Astrocyte (in vitro differentiated cells and primary cell): ENCODE measurements around the gene TENT5C. TPM values are rescaled to one million over a fixed set of nuclear protein-coding genes. Genes with fewer than 3 reads are reported as not detected.

Experiments
- DNase-seq: peaks from one replicate; pipeline ENCODE4 v3.0.0-alpha.2; 2010; ENCODE audit warnings: low read depth
- FAIRE-seq: peaks from 2 replicates; lab custom pipeline; 2011; peaks lifted over from hg19 to GRCh38; lab: Jason Lieb, UNC
- H2AFZ ChIP-seq: 2 replicates; pipeline ENCODE4 v1.6.0; 2012; ENCODE audit warnings: low read depth, low read length, inconsistent platforms
- H3K27ac ChIP-seq: 2 replicates; pipeline ENCODE4 v1.5.1; 2011; ENCODE audit warnings: low read depth, low read length, inconsistent platforms
- H3K27me3 ChIP-seq: 2 replicates; pipeline ENCODE4 v1.6.0; 2011; ENCODE audit warnings: low read length, inconsistent platforms; ENCODE audit not compliant: insufficient read depth
- H3K36me3 ChIP-seq: 2 replicates; pipeline ENCODE4 v1.5.1; 2011; ENCODE audit warnings: low read length, inconsistent platforms; ENCODE audit not compliant: insufficient read depth
- H3K4me1 ChIP-seq: 2 replicates; pipeline ENCODE4 v1.5.1; 2011; ENCODE audit warnings: low read length, inconsistent platforms; ENCODE audit not compliant: insufficient read depth
- H3K4me2 ChIP-seq: 2 replicates; pipeline ENCODE4 v1.6.0; 2012; ENCODE audit warnings: low read length, inconsistent platforms
- H3K4me3 ChIP-seq: 2 replicates; pipeline ENCODE4 v1.5.1; 2011; ENCODE audit warnings: low read depth, mild to moderate bottlenecking, low read length, inconsistent platforms; ENCODE audit not compliant: insufficient read depth
- H3K79me2 ChIP-seq: 2 replicates; pipeline ENCODE4 v1.6.0; 2012; ENCODE audit warnings: mild to moderate bottlenecking, low read length, inconsistent platforms; ENCODE audit not compliant: insufficient read depth
- H3K9ac ChIP-seq: 2 replicates; pipeline ENCODE4 v1.6.0; 2012; ENCODE audit warnings: mild to moderate bottlenecking, low read length, inconsistent platforms
- H3K9me3 ChIP-seq: 2 replicates; pipeline ENCODE4 v1.5.1; 2012; ENCODE audit warnings: low read depth, mild to moderate bottlenecking, low read length, inconsistent platforms; ENCODE audit not compliant: insufficient read depth
- H4K20me1 ChIP-seq: 2 replicates; pipeline ENCODE4 v1.6.0; 2012; ENCODE audit warnings: low read length, inconsistent platforms; ENCODE audit not compliant: insufficient read depth
- H3K27ac Mint-ChIP-seq: one replicate; pipeline ENCODE4 v1.8.0; 2021; ENCODE audit warnings: mild to moderate bottlenecking, mixed read lengths; ENCODE audit not compliant: unreplicated experiment
- H3K27me3 Mint-ChIP-seq: one replicate; pipeline ENCODE4 v1.8.0; 2021; ENCODE audit warnings: low read depth, mixed read lengths; ENCODE audit not compliant: unreplicated experiment
- H3K36me3 Mint-ChIP-seq: one replicate; pipeline ENCODE4 v1.8.0; 2021; ENCODE audit warnings: low read depth, mixed read lengths; ENCODE audit not compliant: unreplicated experiment
- H3K4me1 Mint-ChIP-seq: one replicate; pipeline ENCODE4 v1.8.0; 2021; ENCODE audit warnings: low read depth, mixed read lengths; ENCODE audit not compliant: unreplicated experiment
- H3K4me3 Mint-ChIP-seq: one replicate; pipeline ENCODE4 v1.8.0; 2021; ENCODE audit warnings: mild to moderate bottlenecking, moderate library complexity, mixed read lengths; ENCODE audit not compliant: unreplicated experiment
- H3K9me3 Mint-ChIP-seq: one replicate; pipeline ENCODE4 v1.8.0; 2021; ENCODE audit warnings: mild to moderate bottlenecking, mixed read lengths; ENCODE audit not compliant: unreplicated experiment
- EZH2 ChIP-seq: IDR thresholded peaks from 2 replicates; pipeline ENCODE4 v1.6.1; 2012; ENCODE audit warnings: mild to moderate bottlenecking, low read length, inconsistent platforms; ENCODE audit not compliant: insufficient read depth
- total RNA-seq: library from RNA; stranded (reverse); gene quantifications from 2 replicates; pipeline ENCODE4 v1.2.1, GENCODE V29; 2021
- TF ChIP-seq, protein P1 (sequence below): IDR thresholded peaks from 2 replicates; pipeline ENCODE4 v1.5.1; 2011; ENCODE audit warnings: low read depth, mild to moderate bottlenecking, inconsistent platforms, low read length, moderate library complexity; ENCODE audit not compliant: insufficient read depth

The TENT5C gene
- total RNA-seq, 1 donor from 2014 or later: 0.77 TPM

GRCh38 chr1:117643601-117644000 is 37.8 kb downstream of the TENT5C start:
- H3K4me3 ChIP-seq: no peak overlapping the region
- TF ChIP-seq, protein P1, sequence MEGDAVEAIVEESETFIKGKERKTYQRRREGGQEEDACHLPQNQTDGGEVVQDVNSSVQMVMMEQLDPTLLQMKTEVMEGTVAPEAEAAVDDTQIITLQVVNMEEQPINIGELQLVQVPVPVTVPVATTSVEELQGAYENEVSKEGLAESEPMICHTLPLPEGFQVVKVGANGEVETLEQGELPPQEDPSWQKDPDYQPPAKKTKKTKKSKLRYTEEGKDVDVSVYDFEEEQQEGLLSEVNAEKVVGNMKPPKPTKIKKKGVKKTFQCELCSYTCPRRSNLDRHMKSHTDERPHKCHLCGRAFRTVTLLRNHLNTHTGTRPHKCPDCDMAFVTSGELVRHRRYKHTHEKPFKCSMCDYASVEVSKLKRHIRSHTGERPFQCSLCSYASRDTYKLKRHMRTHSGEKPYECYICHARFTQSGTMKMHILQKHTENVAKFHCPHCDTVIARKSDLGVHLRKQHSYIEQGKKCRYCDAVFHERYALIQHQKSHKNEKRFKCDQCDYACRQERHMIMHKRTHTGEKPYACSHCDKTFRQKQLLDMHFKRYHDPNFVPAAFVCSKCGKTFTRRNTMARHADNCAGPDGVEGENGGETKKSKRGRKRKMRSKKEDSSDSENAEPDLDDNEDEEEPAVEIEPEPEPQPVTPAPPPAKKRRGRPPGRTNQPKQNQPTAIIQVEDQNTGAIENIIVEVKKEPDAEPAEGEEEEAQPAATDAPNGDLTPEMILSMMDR: no peak
- no peak for TF ChIP-seq EZH2
- Mint-ChIP-seq H3K4me3 (no peak overlapping the region), H3K27ac (no peak overlapping the region), H3K4me1 (no peaks in the 10 kb centered on the region), H3K36me3 (no peaks in the 10 kb centered on the region), H3K9me3 (no peaks in the 10 kb centered on the region), H3K27me3 (peaks cover 19% of the 10 kb centered on the region)
- H4K20me1 ChIP-seq: no peaks in the 10 kb centered on the region
- no peaks in the 10 kb centered on the region for H3K79me2 ChIP-seq
- no peak for FAIRE-seq
- no peak overlapping the region for H3K9ac ChIP-seq
- H3K9me3 ChIP-seq: no peaks in the 10 kb centered on the region
- H3K4me2 ChIP-seq: no peak overlapping the region
- no peaks in the 10 kb centered on the region for H3K4me1 ChIP-seq
- H2AFZ ChIP-seq: no peak overlapping the region
- peaks cover 2% of the 10 kb centered on the region for H3K27me3 ChIP-seq
- no peaks in the 10 kb centered on the region for H3K36me3 ChIP-seq
- DNase-seq: no peak
- H3K27ac ChIP-seq: no peak overlapping the region

GRCh38 chr1:117644696-117645311 is 39.0 kb downstream of the TENT5C start:
- H3K79me2 ChIP-seq: no peaks in the 10 kb centered on the region
- H3K4me3 ChIP-seq: no peak overlapping the region
- H4K20me1 ChIP-seq: no peaks in the 10 kb centered on the region
- Mint-ChIP-seq H3K4me3 (no peak overlapping the region), H3K27me3 (peaks cover 15% of the 10 kb centered on the region), H3K4me1 (no peaks in the 10 kb centered on the region), H3K36me3 (no peaks in the 10 kb centered on the region), H3K9me3 (no peaks in the 10 kb centered on the region), H3K27ac (no peak overlapping the region)
- no peaks in the 10 kb centered on the region for H3K27me3 ChIP-seq
- no peak overlapping the region for H3K4me2 ChIP-seq
- H3K9me3 ChIP-seq: no peaks in the 10 kb centered on the region
- H3K9ac ChIP-seq: no peak overlapping the region
- TF ChIP-seq EZH2: no peak
- TF ChIP-seq, protein P1: no peak
- H3K36me3 ChIP-seq: no peaks in the 10 kb centered on the region
- no peak overlapping the region for H3K27ac ChIP-seq
- no peak for FAIRE-seq
- no peak for DNase-seq
- H2AFZ ChIP-seq: no peak overlapping the region
- no peaks in the 10 kb centered on the region for H3K4me1 ChIP-seq

DNA sequence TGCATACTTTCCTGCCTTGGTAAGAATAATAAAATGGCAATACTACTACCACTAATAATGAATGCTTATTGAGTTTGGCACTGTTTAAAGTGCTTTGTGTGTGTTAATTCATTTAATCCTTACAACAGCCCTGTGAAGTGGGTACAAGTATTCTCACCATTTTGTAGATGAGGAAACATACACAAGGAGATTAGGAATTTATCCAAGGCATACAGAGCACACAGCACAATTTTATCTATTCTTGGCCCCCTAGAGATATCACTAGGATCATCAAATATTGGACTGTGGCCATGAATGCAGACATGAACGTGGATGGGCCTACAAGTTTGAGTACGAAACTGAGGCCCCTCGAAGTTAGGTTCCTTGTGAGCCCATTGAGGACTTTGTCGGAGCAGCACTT is 39.5 kb downstream of the TENT5C start:
- no peak overlapping the region for H3K9ac ChIP-seq
- H3K4me1 ChIP-seq: no peaks in the 10 kb centered on the region
- H3K27me3 ChIP-seq: no peaks in the 10 kb centered on the region
- Mint-ChIP-seq H3K36me3 (no peaks in the 10 kb centered on the region), H3K4me1 (no peaks in the 10 kb centered on the region), H3K27me3 (peaks cover 9% of the 10 kb centered on the region), H3K4me3 (no peak overlapping the region), H3K27ac (no peak overlapping the region), H3K9me3 (peaks cover under 1% of the 10 kb centered on the region)
- no peaks in the 10 kb centered on the region for H3K9me3 ChIP-seq
- no peak for FAIRE-seq
- H2AFZ ChIP-seq: no peak overlapping the region
- H3K4me2 ChIP-seq: no peak overlapping the region
- H3K27ac ChIP-seq: no peak overlapping the region
- no peak for DNase-seq
- H3K4me3 ChIP-seq: no peak overlapping the region
- TF ChIP-seq, protein P1: no peak
- TF ChIP-seq EZH2: no peak
- no peaks in the 10 kb centered on the region for H4K20me1 ChIP-seq
- H3K79me2 ChIP-seq: no peaks in the 10 kb centered on the region
- no peaks in the 10 kb centered on the region for H3K36me3 ChIP-seq
